Effector memory CD4-positive, alpha-beta T cell (primary cell): ENCODE data around the gene C10orf67.
"Not testable (repeated sequence)": the region's sequence is repeated elsewhere in the genome, so short reads cannot be mapped to it uniquely, and the experiment has no call there.

Source experiments
- DNase-seq, 3 donors: peaks; one replicate each; pipeline ENCODE4 v3.0.0-alpha.2; 2020
- H3K27ac ChIP-seq: 2 replicates; pipeline ENCODE4 v1.7.0; 2013; ENCODE audit warnings: mild to moderate bottlenecking, low read length, moderate library complexity; ENCODE audit not compliant: insufficient read depth, poor library complexity, severe bottlenecking
- H3K27me3 ChIP-seq: replicated peaks from 2 replicates; pipeline ENCODE4 v1.7.0; 2013; ENCODE audit warnings: mild to moderate bottlenecking, low read length; ENCODE audit not compliant: insufficient read depth, control insufficient read depth, poor library complexity, severe bottlenecking
- H3K36me3 ChIP-seq: 2 replicates; pipeline ENCODE4 v1.7.0; 2013; ENCODE audit warnings: mild to moderate bottlenecking, low read length, moderate library complexity; ENCODE audit not compliant: control insufficient read depth, insufficient read depth
- H3K4me1 ChIP-seq: 2 replicates; pipeline ENCODE4 v1.7.0; 2013; ENCODE audit warnings: low read length, mild to moderate bottlenecking; ENCODE audit not compliant: control insufficient read depth, insufficient read depth, poor library complexity, severe bottlenecking
- H3K4me3 ChIP-seq: 2 replicates; pipeline ENCODE4 v1.7.0; 2013; ENCODE audit warnings: low read length, low read depth, mild to moderate bottlenecking; ENCODE audit not compliant: insufficient read depth, poor library complexity, severe bottlenecking
- H3K9me3 ChIP-seq: 2 replicates; pipeline ENCODE4 v1.7.0; 2013; ENCODE audit warnings: mild to moderate bottlenecking, low read length, moderate library complexity; ENCODE audit not compliant: control insufficient read depth

C10orf67 gene

DNA sequence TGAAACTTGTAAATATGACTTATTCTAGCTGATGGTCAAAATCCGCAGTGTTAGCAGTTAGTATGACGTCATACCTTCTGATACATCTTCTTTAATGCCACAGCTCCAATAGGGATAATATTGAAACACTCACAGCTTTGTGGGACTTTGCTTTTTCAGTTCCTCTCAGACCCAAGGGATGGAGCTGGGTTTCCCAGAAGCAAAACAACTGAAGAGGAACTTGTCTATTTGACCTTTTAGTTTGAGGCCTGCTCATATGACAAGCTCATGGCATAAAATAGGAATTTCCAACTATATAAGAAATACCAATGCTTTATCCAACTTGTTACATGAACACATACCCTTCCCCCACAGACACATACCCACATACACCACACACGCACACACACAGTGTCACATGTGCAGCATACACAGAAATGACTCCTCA is 31.6 kb upstream of the C10orf67 start:
- H3K4me3 ChIP-seq = no peak overlapping the region
- no peak overlapping the region for H3K27ac ChIP-seq
- no peaks in the 10 kb centered on the region for H3K4me1 ChIP-seq
- H3K36me3 ChIP-seq = no peaks in the 10 kb centered on the region
- H3K27me3 ChIP-seq = no peaks in the 10 kb centered on the region
- DNase-seq = no peak
- H3K9me3 ChIP-seq = no peaks in the 10 kb centered on the region

DNA sequence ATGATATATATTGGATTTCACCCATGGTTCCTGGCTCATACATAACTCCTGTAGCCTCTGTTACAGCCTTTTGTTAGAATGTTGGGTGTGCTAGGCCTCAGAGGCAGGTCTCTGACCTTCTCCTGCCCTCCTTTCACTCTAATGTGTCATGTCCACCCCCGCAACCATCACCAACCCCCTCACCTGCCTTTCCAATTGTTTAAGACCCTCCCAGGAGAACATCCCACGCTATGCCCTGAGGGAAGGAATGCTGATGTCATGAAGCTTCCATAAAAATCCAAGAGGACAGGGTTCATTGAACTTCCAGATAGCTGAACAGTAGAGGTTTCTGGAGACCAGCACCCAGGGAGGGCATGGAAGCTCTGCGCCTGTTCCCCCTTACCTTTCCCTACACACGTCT is 30.8 kb upstream of the C10orf67 start:
- no peak overlapping the region for H3K27ac ChIP-seq
- no peaks in the 10 kb centered on the region for H3K9me3 ChIP-seq

DNA sequence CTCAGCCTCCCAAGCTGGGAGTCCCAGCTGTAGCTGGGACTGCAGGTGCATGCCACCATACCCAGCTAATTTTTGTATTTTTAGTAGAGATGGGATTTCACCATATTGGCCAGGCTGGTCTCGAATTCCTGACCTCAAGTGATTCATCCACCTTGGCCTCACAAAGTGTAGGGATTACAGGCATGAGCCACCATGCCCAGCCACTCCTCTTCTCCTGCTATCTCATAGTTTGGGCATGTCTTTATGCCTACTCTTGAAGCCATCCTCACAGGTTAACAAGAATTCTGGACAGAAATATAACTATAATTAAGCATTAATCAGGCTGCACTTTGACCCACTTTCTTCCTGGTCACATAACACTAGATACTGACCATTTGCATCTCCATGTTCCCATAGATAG is 28.6 kb upstream of the C10orf67 start:
- Histone ChIP-seq H3K9me3 (no peaks in the 10 kb centered on the region), H3K4me1 (peaks cover 13% of the 10 kb centered on the region), H3K4me3 (no peak overlapping the region), H3K36me3 (no peaks in the 10 kb centered on the region), H3K27me3 (no peaks in the 10 kb centered on the region), H3K27ac (no peak overlapping the region)
- no peak for DNase-seq

More for the DNA sequence above, 30.8 kb upstream of the C10orf67 start:
- H3K36me3 ChIP-seq = no peaks in the 10 kb centered on the region
- no peaks in the 10 kb centered on the region for H3K4me1 ChIP-seq
- no peak for DNase-seq
- H3K27me3 ChIP-seq = no peaks in the 10 kb centered on the region
- no peak overlapping the region for H3K4me3 ChIP-seq

DNA sequence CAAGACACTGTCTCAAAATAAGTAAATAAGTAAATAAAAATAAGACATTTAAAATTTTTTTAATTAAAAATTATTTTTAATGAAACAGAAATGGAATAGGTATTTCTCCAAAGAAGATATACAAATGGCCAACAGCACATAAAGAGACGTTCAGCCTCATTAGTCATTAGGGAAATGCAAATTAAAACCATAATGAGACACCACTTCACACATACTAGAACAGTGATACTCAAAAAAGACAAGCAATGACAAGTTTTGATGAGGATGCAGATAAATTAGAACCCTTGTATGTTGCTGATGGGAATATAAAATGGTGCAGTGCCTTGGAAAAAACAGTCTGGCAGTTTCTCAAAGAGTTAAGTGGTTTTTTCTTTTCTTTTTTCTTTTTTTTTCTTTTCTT is 26.5 kb upstream of the C10orf67 start:
- Histone ChIP-seq H3K27me3 (no peaks in the 10 kb centered on the region), H3K9me3 (no peaks in the 10 kb centered on the region), H3K36me3 (no peaks in the 10 kb centered on the region), H3K4me3 (no peak overlapping the region), H3K27ac (no peak overlapping the region), H3K4me1 (peaks cover 14% of the 10 kb centered on the region)
- DNase-seq = no peak

DNA sequence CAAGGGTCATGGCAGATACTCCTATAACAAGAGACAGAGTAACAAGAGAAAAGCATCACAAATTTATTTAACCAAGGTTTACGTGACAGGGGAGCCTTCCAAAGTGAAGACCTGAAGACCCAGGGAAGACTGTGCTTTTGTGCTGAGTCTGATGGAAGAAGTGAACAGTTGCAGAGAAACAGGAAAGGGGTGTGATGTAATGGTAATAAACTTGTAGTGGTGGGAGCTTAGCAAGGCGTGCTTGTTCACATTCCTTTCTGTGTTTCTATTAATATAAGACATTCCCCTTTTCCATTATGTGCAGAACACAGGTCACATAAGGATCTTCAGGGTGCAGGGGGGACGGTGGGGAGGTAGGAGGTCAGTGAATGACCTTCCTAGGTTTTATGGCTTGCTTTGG is 25.5 kb upstream of the C10orf67 start:
- no peaks in the 10 kb centered on the region for H3K9me3 ChIP-seq
- H3K27me3 ChIP-seq = no peaks in the 10 kb centered on the region
- H3K4me3 ChIP-seq = no peak overlapping the region
- DNase-seq = no peak
- H3K36me3 ChIP-seq = no peaks in the 10 kb centered on the region
- peaks cover 14% of the 10 kb centered on the region for H3K4me1 ChIP-seq
- no peak overlapping the region for H3K27ac ChIP-seq

DNA sequence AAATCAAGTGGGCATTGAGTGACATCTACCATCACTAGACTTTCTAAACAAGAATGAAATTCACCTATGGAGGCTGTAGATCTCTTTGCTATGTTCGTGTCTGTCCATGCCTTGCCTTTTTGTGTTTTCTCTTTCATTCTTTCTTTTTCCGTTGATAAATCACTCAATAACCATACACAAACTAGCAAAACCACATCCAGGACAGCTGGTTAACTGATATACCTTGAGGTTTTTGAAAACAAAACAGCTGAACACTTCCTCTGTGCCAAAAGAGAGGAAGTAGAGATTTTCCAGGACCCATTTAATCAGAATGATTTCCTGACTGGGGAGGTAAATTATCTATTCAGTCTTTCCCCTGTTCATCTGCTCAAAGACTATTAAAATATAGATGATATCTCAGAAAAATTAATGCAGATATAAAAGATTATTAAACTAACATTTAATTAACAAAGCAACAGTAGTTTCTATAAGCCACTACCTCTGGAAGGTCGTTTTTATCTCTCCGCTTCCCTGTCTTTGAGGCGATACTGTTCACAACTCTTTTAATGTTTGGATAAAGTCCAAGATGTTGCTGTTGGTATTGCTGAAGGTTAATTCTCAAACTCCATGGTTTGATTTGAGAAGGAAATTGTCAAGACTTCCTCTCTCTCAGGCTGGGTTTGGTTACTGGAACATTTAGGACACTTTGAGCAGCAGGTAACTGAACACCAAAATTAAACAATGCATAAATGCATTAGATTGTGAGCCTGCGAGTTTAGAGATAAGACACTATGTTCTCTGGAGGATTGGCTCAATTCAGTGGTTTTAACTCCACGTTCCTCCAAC is 24.4 kb upstream of the C10orf67 start:
- DNase-seq = no peak
- peaks cover 21% of the 10 kb centered on the region for H3K4me1 ChIP-seq
- H3K27ac ChIP-seq = no peak overlapping the region
- no peaks in the 10 kb centered on the region for H3K9me3 ChIP-seq
- H3K36me3 ChIP-seq = no peaks in the 10 kb centered on the region
- H3K27me3 ChIP-seq = no peaks in the 10 kb centered on the region
- no peak overlapping the region for H3K4me3 ChIP-seq

DNA sequence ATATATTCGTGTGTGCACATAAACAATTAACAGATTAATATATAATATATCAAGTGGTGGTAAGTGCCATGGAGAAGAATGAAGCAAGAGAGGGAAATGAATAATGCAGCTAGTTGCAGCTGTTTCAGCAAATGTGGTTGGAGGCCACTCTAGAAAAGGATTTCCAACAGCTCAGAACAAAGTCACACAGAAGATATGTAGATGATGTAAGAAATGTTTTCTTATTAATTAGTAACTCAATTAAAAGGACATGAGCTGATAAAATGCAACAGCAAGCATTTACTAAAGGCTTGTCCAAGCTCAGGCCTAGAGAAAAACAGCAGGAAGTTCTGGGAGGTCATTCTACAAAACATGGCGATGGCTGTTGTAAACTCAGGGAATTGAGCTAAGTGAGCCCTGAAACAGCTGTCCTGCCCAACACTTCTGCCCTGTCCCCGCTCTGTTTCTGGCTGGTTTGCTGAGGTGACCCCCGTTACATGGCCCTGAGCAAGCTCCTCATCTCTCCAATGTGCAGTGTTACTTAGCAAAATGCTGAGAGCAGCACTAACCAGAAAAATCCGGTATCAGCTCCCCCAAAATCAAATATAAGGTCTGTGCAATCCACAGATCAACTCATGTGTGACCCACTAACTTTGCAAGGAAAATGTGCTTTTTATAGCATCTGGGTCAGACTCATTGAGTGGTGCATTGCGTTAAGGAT is 23.4 kb upstream of the C10orf67 start:
- H3K4me1 ChIP-seq = peaks cover 26% of the 10 kb centered on the region
- H3K27me3 ChIP-seq = no peaks in the 10 kb centered on the region
- no peak overlapping the region for H3K27ac ChIP-seq
- H3K9me3 ChIP-seq = no peaks in the 10 kb centered on the region
- DNase-seq = no peak
- H3K4me3 ChIP-seq = no peak overlapping the region
- H3K36me3 ChIP-seq = no peaks in the 10 kb centered on the region

DNA sequence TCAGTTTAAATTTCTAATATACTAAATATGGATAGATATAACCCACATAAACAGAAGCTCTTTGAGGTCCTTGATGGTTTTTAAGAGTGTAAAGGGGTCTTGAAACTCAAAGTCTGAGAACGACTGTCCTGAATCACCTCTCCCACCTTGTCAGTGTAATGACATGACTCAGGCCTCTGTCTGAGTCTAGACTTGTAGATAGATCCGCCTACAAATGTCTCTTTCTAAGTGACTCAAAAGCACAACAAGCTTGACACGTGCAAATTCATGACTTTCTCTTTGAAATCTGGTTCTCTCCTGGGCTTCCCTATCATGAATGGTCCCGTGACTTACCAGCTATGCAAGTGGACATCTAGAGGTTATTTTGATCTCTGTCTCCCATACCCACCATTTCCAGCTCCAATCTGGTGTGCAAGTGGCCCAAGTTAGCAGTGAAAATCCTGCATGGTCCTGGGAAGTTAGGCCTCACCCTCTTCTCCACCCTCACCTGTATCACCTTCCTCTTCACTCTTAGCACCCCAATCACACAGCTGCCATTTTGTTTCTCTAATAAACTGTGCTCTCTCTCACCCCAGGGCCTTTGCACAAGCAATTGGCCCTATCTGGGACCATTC is 20.9 kb upstream of the C10orf67 start:
- peaks cover 38% of the 10 kb centered on the region for H3K4me1 ChIP-seq
- not testable (repeated sequence) for H3K9me3 ChIP-seq, H3K27ac ChIP-seq, H3K4me3 ChIP-seq, DNase-seq, H3K36me3 ChIP-seq, H3K27me3 ChIP-seq

DNA sequence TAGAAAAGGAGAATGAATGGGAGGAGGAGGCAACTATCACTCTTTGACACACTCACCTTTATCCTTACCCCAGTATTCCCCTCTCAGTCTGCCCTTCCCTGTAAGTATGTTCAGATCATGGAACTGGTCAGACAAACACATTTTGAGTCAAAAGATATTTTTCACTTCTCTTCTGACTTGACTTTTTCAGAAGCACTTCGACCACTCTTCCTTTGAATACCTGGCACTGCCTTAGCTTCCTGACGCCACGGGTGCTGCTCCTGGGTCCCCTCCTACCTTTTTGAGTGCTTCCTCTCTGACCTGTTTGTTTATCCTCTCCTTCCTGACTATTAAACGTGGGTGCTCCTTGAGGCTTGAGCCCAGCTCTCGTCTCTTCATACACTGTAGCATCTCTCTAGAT is 19.8 kb upstream of the C10orf67 start:
- peaks cover 36% of the 10 kb centered on the region for H3K4me1 ChIP-seq
- no peaks in the 10 kb centered on the region for H3K36me3 ChIP-seq
- no peaks in the 10 kb centered on the region for H3K27me3 ChIP-seq
- no peak overlapping the region for H3K4me3 ChIP-seq
- H3K27ac ChIP-seq = peak overlapping the region; percentile 63
- DNase-seq = no peak
- no peaks in the 10 kb centered on the region for H3K9me3 ChIP-seq

DNA sequence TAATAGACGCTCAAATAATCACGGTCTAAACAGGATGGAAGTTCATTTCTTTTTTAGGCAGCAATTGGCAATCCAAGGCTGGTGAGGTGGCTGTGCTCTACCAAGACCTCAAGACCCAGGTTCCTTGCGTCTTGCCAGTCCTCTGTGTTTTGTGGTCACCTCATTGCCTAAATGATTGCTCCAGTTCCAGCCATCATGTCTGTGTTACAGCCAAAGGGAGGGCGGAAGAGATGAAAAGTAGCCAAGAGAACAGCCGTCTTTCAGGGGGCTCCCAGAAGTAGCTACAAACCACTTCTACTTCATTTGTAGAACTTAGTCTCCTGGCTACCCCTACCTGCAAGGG is 19.2 kb upstream of the C10orf67 start:
- H3K4me1 ChIP-seq = peaks cover 31% of the 10 kb centered on the region
- H3K9me3 ChIP-seq = no peaks in the 10 kb centered on the region
- DNase-seq = no peak
- peak overlapping the region; percentile 35 for H3K4me3 ChIP-seq
- H3K27ac ChIP-seq = peak overlapping the region; percentile 63
- no peaks in the 10 kb centered on the region for H3K27me3 ChIP-seq
- H3K36me3 ChIP-seq = no peaks in the 10 kb centered on the region
